ENCODE data around the gene KLHL41. TPM values are rescaled to one million over a fixed set of nuclear protein-coding genes. Genes with fewer than 3 reads are reported as not detected.

The KLHL41 gene
- total and polyA plus RNA-seq, 2 of the 13 experiments (the other 11 are each of a cell fraction or from before 2014, with no cell fraction given): 0.07 to 0.31 TPM

GRCh38 chr2:169495310-169495928, 14.1 kb upstream of the KLHL41 start:
- POLR2A ChIA-PET: interaction anchor here (2.8 kb wide), 1 partner anchor 16 kb away, joined by 7 read pairs; the partner anchor contains the start of gene BBS5
- Histone ChIP-seq H3K4me3 (replicated peaks in 1 of 3; ENCODE audit: insufficient read depth in 1 of 3, low read depth in 2 of 3, low read length in 3 of 3) (no peak overlapping the region), H3K36me3 (replicated peaks in 1 of 2; ENCODE audit: control insufficient read depth in 1 of 2, insufficient read depth in 2 of 2, low read length in 2 of 2) (peaks cover 0 to 4% of the 10 kb centered on the region in 2 experiments; a peak in 3 of 5 replicates), H2AFZ (ENCODE audit: low read length) (no peak overlapping the region), H3K27ac (ENCODE audit: extremely low read length, insufficient read depth, low read length) (no peak overlapping the region), H3K9ac (ENCODE audit: insufficient read depth, low read depth, low read length) (no peak overlapping the region), H3K27me3 (ENCODE audit: control insufficient read depth in 1 of 2, insufficient read depth in 2 of 2, low read length in 2 of 2) (no peaks in the 10 kb centered on the region), H3K4me1 (ENCODE audit: insufficient read depth, low read length) (peaks cover 25% of the 10 kb centered on the region), H3K79me2 (ENCODE audit: insufficient read depth, low read length) (no peaks in the 10 kb centered on the region), H4K20me1 (ENCODE audit: insufficient read depth, low read length) (no peaks in the 10 kb centered on the region), H3K9me3 (ENCODE audit: low read length) (no peaks in the 10 kb centered on the region), H3K4me2 (ENCODE audit: low read depth, low read length) (no peak overlapping the region)
- WGBS (ENCODE audit: low lambda C conversion rate): 92% methylated on average over 5 of the region's 5 CpGs
- CTCF ChIA-PET (ENCODE audit: low intra/inter-chr PET ratio, low total read pairs): no interaction called here
- no peak for FAIRE-seq
- TF ChIP-seq ZNF101 (CRISPR knock-in tag; IDR thresholded peaks at IDR 0.05; ENCODE audit: borderline replicate concordance, low read depth) (no peak), ZNF12 (CRISPR knock-in tag; IDR thresholded peaks at IDR 0.05) (no peak)
- intact Hi-C loops (cut with micrococcal nuclease; ENCODE audit: unreplicated experiment): no loop called here
- in situ Hi-C loops (cut with HindIII; ENCODE audit: extremely low pct_ligation_motif_present, low pct_unique_long_range_greater_than_20kb): no loop called here
- ATAC-seq: no peak
- no peak for DNase-seq (ENCODE audit: low spot score)
- BruUV-seq (replicated peaks): no TSS peak

- in situ Hi-C loops (cut with HindIII; ENCODE audit: extremely low pct_ligation_motif_present, low pct_unique_long_range_greater_than_20kb) (no loop called here), intact Hi-C loops (cut with micrococcal nuclease; ENCODE audit: unreplicated experiment) (no loop called here)
- H3K9me3 ChIP-seq (ENCODE audit: low read length): no peaks in the 10 kb centered on the region
- WGBS (ENCODE audit: low lambda C conversion rate): 98% methylated on average over 12 of the region's 19 CpGs
- DNase-seq (ENCODE audit: low spot score) (no peak), ATAC-seq (peak; percentile 46; the same call in 2 of the 3 replicates), FAIRE-seq (peak; percentile 26)
- no peaks in the 10 kb centered on the region for H3K27me3 ChIP-seq (ENCODE audit: control insufficient read depth in 1 of 2, insufficient read depth in 2 of 2, low read length in 2 of 2)
- H3K27ac ChIP-seq (ENCODE audit: extremely low read length, insufficient read depth, low read length): no peak overlapping the region
- no peak overlapping the region for H2AFZ ChIP-seq (ENCODE audit: low read length)
- BruUV-seq (replicated peaks): no TSS peak
- peaks cover 9% of the 10 kb centered on the region; the same call in 1 of the 2 replicates for H3K4me1 ChIP-seq (ENCODE audit: insufficient read depth, low read length)
- no peak overlapping the region for H3K9ac ChIP-seq (ENCODE audit: insufficient read depth, low read depth, low read length)
- no peaks in the 10 kb centered on the region for H4K20me1 ChIP-seq (ENCODE audit: insufficient read depth, low read length)
- peaks cover 1 to 4% of the 10 kb centered on the region in 2 experiments; a peak in 2 of 5 replicates for H3K36me3 ChIP-seq (replicated peaks in 1 of 2; ENCODE audit: control insufficient read depth in 1 of 2, insufficient read depth in 2 of 2, low read length in 2 of 2)
- CTCF ChIA-PET (ENCODE audit: low intra/inter-chr PET ratio, low total read pairs): no interaction called here
- no peak for TF ChIP-seq ATAD3A (CRISPR knock-in tag; IDR thresholded peaks at IDR 0.05)
- TF ChIP-seq CENPT (CRISPR knock-in tag; IDR thresholded peaks at IDR 0.05; ENCODE audit: low read depth): no peak
- TF ChIP-seq ZNF782 (CRISPR knock-in tag; IDR thresholded peaks at IDR 0.05; ENCODE audit: borderline replicate concordance): no peak
- TF ChIP-seq NFRKB (IDR thresholded peaks at IDR 0.05): no peak
- TF ChIP-seq SPEN (CRISPR knock-in tag; IDR thresholded peaks at IDR 0.05; ENCODE audit: low read depth): no peak
- TF ChIP-seq LRRFIP1 (CRISPR knock-in tag; conservative IDR thresholded peaks at IDR 0.05): no peak
- no peak for TF ChIP-seq ARNT (IDR thresholded peaks at IDR 0.05)
- H3K79me2 ChIP-seq (ENCODE audit: insufficient read depth, low read length): no peaks in the 10 kb centered on the region
- H3K4me2 ChIP-seq (ENCODE audit: low read depth, low read length): no peak overlapping the region
- POLR2A ChIA-PET: no interaction called here
- H3K4me3 ChIP-seq (replicated peaks in 1 of 3; ENCODE audit: insufficient read depth in 1 of 3, low read depth in 2 of 3, low read length in 3 of 3): no peak overlapping the region
These were observed 4.9 kb upstream of the KLHL41 start for GRCh38 chr2:169504651-169505050.

Measured in HepG2 (cell line).